Kidney (tissue), 14 donors: Measurements from ENCODE around the gene F10. TPM values are rescaled to one million over a fixed set of nuclear protein-coding genes. Genes with fewer than 3 reads are reported as not detected.

Source experiments
- DNase-seq, 5 donors: peaks; one replicate each; pipeline ENCODE4 v3.0.0-alpha.2; 2013 to 2020
- FAIRE-seq: peaks from 2 replicates; lab custom pipeline; 2012; peaks lifted over from hg19 to GRCh38; lab: Jason Lieb, UNC
- H3K27ac ChIP-seq, 2 donors: one replicate each; pipeline ENCODE4 v1.7.0; 2013; ENCODE audit warnings: low read depth in 2 of 2, low read length in 2 of 2, inconsistent platforms in 1 of 2
- H3K27me3 ChIP-seq: one replicate; pipeline ENCODE4 v1.7.1; 2013; ENCODE audit warnings: low read length, inconsistent platforms; ENCODE audit not compliant: control insufficient read depth, insufficient read depth
- H3K36me3 ChIP-seq, 3 donors: one replicate each; pipeline versions ENCODE4 v1.7.0 to v1.7.1; 2013; ENCODE audit warnings: low read length in 3 of 3, control low read depth in 1 of 3, inconsistent platforms in 1 of 3; ENCODE audit not compliant: insufficient read depth in 3 of 3, control insufficient read depth in 2 of 3
- H3K4me1 ChIP-seq, 3 donors: one replicate each; pipeline versions ENCODE4 v1.7.0 to v1.7.1; 2013; ENCODE audit warnings: low read length in 3 of 3, inconsistent platforms in 1 of 3, low read depth in 1 of 3; ENCODE audit not compliant: control insufficient read depth in 2 of 3, insufficient read depth in 2 of 3
- H3K4me3 ChIP-seq, 3 donors: one replicate each; pipeline versions ENCODE4 v1.7.0 to v1.8.1; 2013; ENCODE audit warnings: low read length in 3 of 3, control low read depth in 1 of 3, inconsistent platforms in 1 of 3
- H3K9ac ChIP-seq, 3 donors: one replicate each; pipeline versions ENCODE4 v1.7.0 to v1.7.1; 2013; ENCODE audit warnings: low read length in 3 of 3, control low read depth in 1 of 3, inconsistent platforms in 1 of 3
- H3K9me3 ChIP-seq, 3 donors: one replicate each; pipeline versions ENCODE4 v1.7.0 to v1.7.1; 2013; ENCODE audit warnings: low read length in 3 of 3, control low read depth in 1 of 3, inconsistent platforms in 1 of 3; ENCODE audit not compliant: control insufficient read depth in 2 of 3, insufficient read depth in 1 of 3
- CTCF ChIP-seq: IDR thresholded peaks from 3 replicates; pipeline ENCODE4 v1.5.1; 2012; ENCODE audit warnings: mild to moderate bottlenecking, moderate library complexity, borderline replicate concordance; ENCODE audit not compliant: insufficient read depth; ENCODE audit errors: extremely low read depth
- intact Hi-C: fragments of 100-400 bp; cut with DNase I; formaldehyde crosslinking; loops from one replicate; pipeline ENCODE4 v1.11.1; 2022
- polyA plus RNA-seq: library from polyadenylated mRNA; stranded (reverse); fragments of 350-450 nt; fragmentation: Illumina TruSeq; extraction: RNeasy Lipid Tissue Mini Kit (QIAGEN cat#74804); gene quantifications from one replicate; pipeline ENCODE4 v1.2.3, GENCODE V29; 2014; ENCODE audit warnings: low read depth, low replicate concordance; ENCODE audit not compliant: insufficient read depth
- total RNA-seq: library from RNA; stranded (reverse); fragmentation: NEBNext Ultra II Directional; extraction: Animal tissue kit (Norgen Biotek cat#: 25700); gene quantifications from one replicate; pipeline ENCODE4 v1.2.1, GENCODE V29; 2021
- donor health status: control.
- donor health status: control.
- donor health status: control.
- donor health status: control.
- donor health status: control.
- donor health status: DM: yes; HTN: yes; CAD: no.
- donor health status: Normal renal cell carcinoma (clear cell type).

Gene F10
- total and polyA plus RNA-seq, 2 donors from 2014 or later: 5.1 to 6.8 TPM

GRCh38 chr13:113172419-113172926 is 49.9 kb downstream of the F10 start:
- FAIRE-seq (no peak), DNase-seq (no peak)
- intact Hi-C loops: no loop called here
- no peak for TF ChIP-seq CTCF
- H3K27ac ChIP-seq: no peak overlapping the region
- H3K9ac ChIP-seq: no peak overlapping the region
- no peak overlapping the region for H3K4me3 ChIP-seq
- no peaks in the 10 kb centered on the region for H3K9me3 ChIP-seq
- peaks cover 0 to 12% (median 5%) of the 10 kb centered on the region in 3 donors for H3K4me1 ChIP-seq
- no peaks in the 10 kb centered on the region for H3K27me3 ChIP-seq
- H3K36me3 ChIP-seq: peaks cover 2 to 20% (median 11%) of the 10 kb centered on the region in 3 donors

- Histone ChIP-seq H3K4me3 (no peak overlapping the region), H3K27me3 (no peaks in the 10 kb centered on the region), H3K36me3 (peaks cover 2 to 53% (median 27%) of the 10 kb centered on the region in 3 donors), H3K27ac (no peak overlapping the region), H3K9me3 (no peaks in the 10 kb centered on the region), H3K4me1 (peaks cover 0 to 5% (median 3%) of the 10 kb centered on the region in 3 donors), H3K9ac (no peak overlapping the region)
- FAIRE-seq: no peak
- no peak for DNase-seq
- no peak for TF ChIP-seq CTCF
- intact Hi-C loops: no loop called here
These were observed 53.7 kb downstream of the F10 start for GRCh38 chr13:113176280-113176679.

GRCh38 chr13:113176822-113177221 is 54.2 kb downstream of the F10 start:
- Histone ChIP-seq H3K4me1 (peaks cover 0 to 5% (median 3%) of the 10 kb centered on the region in 3 donors), H3K9me3 (no peaks in the 10 kb centered on the region), H3K27ac (no peak overlapping the region), H3K36me3 (peaks cover 3 to 50% (median 27%) of the 10 kb centered on the region in 3 donors), H3K4me3 (no peak overlapping the region), H3K9ac (no peak overlapping the region), H3K27me3 (no peaks in the 10 kb centered on the region)
- intact Hi-C loops: no loop called here
- FAIRE-seq (no peak), DNase-seq (no peak)
- no peak for TF ChIP-seq CTCF
